Keratinocyte (primary cell): ENCODE data around the gene RPL41. TPM values are rescaled to one million over a fixed set of nuclear protein-coding genes. Genes with fewer than 3 reads are reported as not detected.
A peak's percentile ranks its signal among the peaks of the same experiment; 100 is the strongest.

ENCODE experiments used
- DNase-seq: peaks from one replicate; pipeline ENCODE4 v3.0.0-alpha.2; 2011; ENCODE audit warnings: low read depth, missing footprints, low spot score
- FAIRE-seq: peaks from 2 replicates; lab custom pipeline; 2011; peaks lifted over from hg19 to GRCh38; lab: Jason Lieb, UNC
- H2AFZ ChIP-seq: 2 replicates; pipeline ENCODE4 v1.6.0; 2012; ENCODE audit warnings: low read length, control low read depth, inconsistent platforms; ENCODE audit not compliant: control insufficient read depth
- H3K27ac ChIP-seq: 2 replicates; pipeline ENCODE4 v1.5.1; 2011; ENCODE audit warnings: low read length; ENCODE audit not compliant: control insufficient read depth, insufficient read depth
- H3K27me3 ChIP-seq: 3 replicates; pipeline ENCODE4 v1.6.0; 2011; ENCODE audit warnings: low read length; ENCODE audit not compliant: control insufficient read depth, insufficient read depth; ENCODE audit errors: extremely low read depth
- H3K36me3 ChIP-seq, 2 experiments: 2 replicates in 1 of 2; 3 replicates in 1 of 2; pipeline ENCODE4 v1.5.1; 2011; ENCODE audit warnings: low read length in 2 of 2, mild to moderate bottlenecking in 1 of 2; ENCODE audit not compliant: control insufficient read depth in 2 of 2, insufficient read depth in 2 of 2; ENCODE audit errors: extremely low read depth in 1 of 2
- H3K4me1 ChIP-seq: 3 replicates; pipeline ENCODE4 v1.5.1; 2011; ENCODE audit warnings: low read length; ENCODE audit not compliant: control insufficient read depth, insufficient read depth; ENCODE audit errors: extremely low read depth
- H3K4me2 ChIP-seq: 3 replicates; pipeline ENCODE4 v1.6.0; 2011; ENCODE audit warnings: low read depth, low read length; ENCODE audit not compliant: control insufficient read depth, insufficient read depth; ENCODE audit errors: extremely low read depth
- H3K4me3 ChIP-seq, 3 experiments: fragments of 200-600 bp in 1 of 3; sonication (generic) in 1 of 3; 2 replicates in 2 of 3; 3 replicates in 1 of 3; pipeline ENCODE4 v1.5.1; 2011 to 2016; ENCODE audit warnings: low read length in 3 of 3, mild to moderate bottlenecking in 3 of 3, control low read depth in 2 of 3, inconsistent platforms in 1 of 3, low read depth in 1 of 3, mixed read lengths in 1 of 3, mixed run types in 1 of 3, moderate library complexity in 1 of 3; ENCODE audit not compliant: control insufficient read depth in 2 of 3, insufficient read depth in 2 of 3; ENCODE audit errors: extremely low read depth in 1 of 3
- H3K79me2 ChIP-seq: 2 replicates; pipeline ENCODE4 v1.6.0; 2012; ENCODE audit warnings: low read length; ENCODE audit not compliant: control insufficient read depth, insufficient read depth
- H3K9ac ChIP-seq: 3 replicates; pipeline ENCODE4 v1.6.0; 2011; ENCODE audit warnings: low read length; ENCODE audit not compliant: control insufficient read depth, insufficient read depth; ENCODE audit errors: extremely low read depth
- H3K9me1 ChIP-seq: 3 replicates; pipeline ENCODE4 v1.6.0; 2011; ENCODE audit warnings: low read length; ENCODE audit not compliant: control insufficient read depth, insufficient read depth; ENCODE audit errors: extremely low read depth
- H3K9me3 ChIP-seq: 2 replicates; pipeline ENCODE4 v1.5.1; 2012; ENCODE audit warnings: low read depth, low read length; ENCODE audit not compliant: control insufficient read depth
- H4K20me1 ChIP-seq: 3 replicates; pipeline ENCODE4 v1.6.0; 2011; ENCODE audit warnings: low read length; ENCODE audit not compliant: control insufficient read depth, insufficient read depth; ENCODE audit errors: extremely low read depth
- CTCF ChIP-seq, 3 experiments: IDR thresholded peaks in 1 of 3; conservative IDR thresholded peaks in 1 of 3; optimal IDR thresholded peaks in 1 of 3; 2 replicates in 2 of 3; 3 replicates in 1 of 3; pipeline versions ENCODE3 to v1.5.1; 2011; ENCODE audit warnings: low read length in 3 of 3, mild to moderate bottlenecking in 3 of 3, moderate library complexity in 2 of 3, control low read depth in 1 of 3, inconsistent platforms in 1 of 3; ENCODE audit not compliant: insufficient read depth in 2 of 3; ENCODE audit errors: extremely low read depth in 1 of 3
- EZH2 ChIP-seq: IDR thresholded peaks from one replicate; pipeline ENCODE4 v1.6.1; 2012; ENCODE audit warnings: inconsistent platforms, mild to moderate bottlenecking, low read length, moderate library complexity
- dilution Hi-C: fragments of 300-500 bp; cut with MboI; formaldehyde crosslinking; loops from one replicate; pipeline ENCODE4 v1.7.0; 2020; ENCODE audit warnings: low sequenced_read_pairs; ENCODE audit not compliant: extremely low pct_ligation_motif_present
- polyA plus RNA-seq, 5 experiments: library from polyadenylated mRNA; depleted of rRNA in 3 of 5; stranded (reverse) in 3 of 5; stranded (forward) in 1 of 5; unstranded in 1 of 5; fragments of >200 nt; gene quantifications; 1 replicate in 1 of 5; 2 replicates in 3 of 5; 3 replicates in 1 of 5; pipeline versions ENCODE4 v1.2.1 to v1.2.3, GENCODE V29; 2011 to 2012; ENCODE audit warnings: missing spikeins in 2 of 5, low read depth in 1 of 5, low replicate concordance in 1 of 5

Gene RPL41
- polyA plus RNA-seq, 1 donor (not counting 4 experiments of a cell fraction or from before 2014, with no cell fraction given) = 10,481 TPM

GRCh38 chr12:56124133-56124532 lies 7.7 kb downstream of the RPL41 start:
- DNase-seq = no peak
- no peak overlapping the region for H3K4me2 ChIP-seq
- H3K36me3 ChIP-seq = peaks cover 1 to 18% of the 10 kb centered on the region in 2 experiments
- FAIRE-seq = no peak
- no peak overlapping the region for H2AFZ ChIP-seq
- no peak overlapping the region for H3K9ac ChIP-seq
- H3K4me3 ChIP-seq = no peak overlapping the region
- no peaks in the 10 kb centered on the region for H3K9me3 ChIP-seq
- no peaks in the 10 kb centered on the region for H3K9me1 ChIP-seq
- no peaks in the 10 kb centered on the region for H4K20me1 ChIP-seq
- H3K79me2 ChIP-seq = peaks cover 9% of the 10 kb centered on the region
- dilution Hi-C loops = loop anchor here (10.0 kb wide), 1 partner anchor 51 kb away; no protein-coding TSS in a partner anchor
- peaks cover 32% of the 10 kb centered on the region for H3K4me1 ChIP-seq
- H3K27me3 ChIP-seq = no peaks in the 10 kb centered on the region
- TF ChIP-seq CTCF (optimal IDR thresholded peaks at IDR 0.05 in 1 of 3, IDR thresholded peaks at IDR 0.05 in 1 of 3, conservative IDR thresholded peaks at IDR 0.05 in 1 of 3; ENCODE audit: extremely low read depth in 1 of 3, insufficient read depth in 2 of 3, low read length in 3 of 3) (no peak), EZH2 (no peak)
- no peak overlapping the region for H3K27ac ChIP-seq

- H3K79me2 ChIP-seq = peaks cover 21% of the 10 kb centered on the region
- peak overlapping the region; percentile 99 for H3K4me2 ChIP-seq
- H2AFZ ChIP-seq = no peak overlapping the region
- peak overlapping the region; percentile 67 for H3K9ac ChIP-seq
- no peak for FAIRE-seq
- H3K36me3 ChIP-seq = peaks cover 14 to 17% of the 10 kb centered on the region in 2 experiments
- no peaks in the 10 kb centered on the region for H3K9me3 ChIP-seq
- H3K9me1 ChIP-seq = no peaks in the 10 kb centered on the region
- no peaks in the 10 kb centered on the region for H4K20me1 ChIP-seq
- no peak overlapping the region for H3K27ac ChIP-seq
- no peak overlapping the region for H3K4me3 ChIP-seq
- no peaks in the 10 kb centered on the region for H3K27me3 ChIP-seq
- no peak for TF ChIP-seq CTCF (optimal IDR thresholded peaks at IDR 0.05 in 1 of 3, IDR thresholded peaks at IDR 0.05 in 1 of 3, conservative IDR thresholded peaks at IDR 0.05 in 1 of 3; ENCODE audit: extremely low read depth in 1 of 3, insufficient read depth in 2 of 3, low read length in 3 of 3)
- no peak for TF ChIP-seq EZH2
- dilution Hi-C loops = loop anchor here (10.0 kb wide), 1 partner anchor 48 kb away; no protein-coding TSS in a partner anchor
- DNase-seq = no peak
- H3K4me1 ChIP-seq = peaks cover 21% of the 10 kb centered on the region
These were observed 10.4 kb downstream of the RPL41 start for GRCh38 chr12:56126732-56127239.
